Activated CD8-positive, alpha-beta T cell treated with anti-CD3 and anti-CD28 coated beads for 36 hours (primary cell): ENCODE results near the gene OR2T11. TPM values are rescaled to one million over a fixed set of nuclear protein-coding genes. Genes with fewer than 3 reads are reported as not detected.
"Not testable (repeated sequence)": the region's sequence is repeated elsewhere in the genome, so short reads cannot be mapped to it uniquely, and the experiment has no call there.

Experiments
- ATAC-seq: fragments of 200-7000 bp; cut with Tn5 transposase; one replicate; pipeline ENCODE4 v1.10.0; 2021; ENCODE audit warnings: mild to moderate bottlenecking, moderate library complexity
- CTCF ChIA-PET: fragments of 350-600 bp; sonication (Branson Sonifier 250); formaldehyde crosslinking; loops from one replicate; lab custom pipeline; 2021; ENCODE audit warnings: antibody characterized with exemption; lab: Charles Lee
- POLR2A ChIA-PET: fragments of 350-600 bp; sonication (Branson Sonifier 250); formaldehyde crosslinking; loops from one replicate; lab custom pipeline; 2021; ENCODE audit warnings: antibody characterized with exemption; lab: Charles Lee
- DNase-seq: peaks from one replicate; pipeline ENCODE4 v3.0.0-alpha.2; 2020
- H3K27ac Mint-ChIP-seq: one replicate; pipeline ENCODE4 v1.8.0; 2021; ENCODE audit warnings: mild to moderate bottlenecking, mixed read lengths
- H3K27me3 Mint-ChIP-seq: one replicate; pipeline ENCODE4 v1.8.0; 2021; ENCODE audit warnings: mixed read lengths
- H3K36me3 Mint-ChIP-seq: one replicate; pipeline ENCODE4 v1.8.0; 2021; ENCODE audit warnings: low read depth, mixed read lengths
- H3K4me1 Mint-ChIP-seq: one replicate; pipeline ENCODE4 v1.8.0; 2021; ENCODE audit warnings: low read depth, mixed read lengths
- H3K4me3 Mint-ChIP-seq: one replicate; pipeline ENCODE4 v1.8.0; 2021; ENCODE audit warnings: mild to moderate bottlenecking, moderate library complexity, mixed read lengths
- H3K9me3 Mint-ChIP-seq: one replicate; pipeline ENCODE4 v1.8.0; 2021; ENCODE audit warnings: mixed read lengths
- CTCF ChIP-seq: fragments of 200-600 bp; IDR thresholded peaks from one replicate; pipeline ENCODE4 v1.8.0; 2022; ENCODE audit warnings: antibody characterized with exemption, mild to moderate bottlenecking
- intact Hi-C: fragments of 100-400 bp; cut with micrococcal nuclease; formaldehyde crosslinking; loops from one replicate; pipeline ENCODE4 v1.10.0; 2022
- total RNA-seq, 2 experiments: library from RNA; stranded (reverse); gene quantifications; one replicate each; pipeline ENCODE4 v1.2.3, GENCODE V29; 2021

Gene OR2T11
- total RNA-seq, 2 experiments from 2014 or later: not detected

GRCh38 chr1:248641583-248641982, 6.7 kb upstream of the OR2T11 start:
- CTCF ChIA-PET, H3K4me3 Mint-ChIP-seq, H3K36me3 Mint-ChIP-seq, H3K27ac Mint-ChIP-seq, H3K4me1 Mint-ChIP-seq, H3K9me3 Mint-ChIP-seq, H3K27me3 Mint-ChIP-seq, intact Hi-C loops, DNase-seq, ATAC-seq, POLR2A ChIA-PET: not testable (repeated sequence)

GRCh38 chr1:248640906-248641305, 6.0 kb upstream of the OR2T11 start:
- H3K36me3 Mint-ChIP-seq, CTCF ChIA-PET, H3K4me1 Mint-ChIP-seq, POLR2A ChIA-PET, DNase-seq, intact Hi-C loops, H3K9me3 Mint-ChIP-seq, ATAC-seq, H3K27ac Mint-ChIP-seq, H3K27me3 Mint-ChIP-seq, H3K4me3 Mint-ChIP-seq: not testable (repeated sequence)

- H3K36me3 Mint-ChIP-seq, H3K9me3 Mint-ChIP-seq, intact Hi-C loops, H3K27ac Mint-ChIP-seq, H3K4me1 Mint-ChIP-seq, H3K4me3 Mint-ChIP-seq, DNase-seq, CTCF ChIA-PET, H3K27me3 Mint-ChIP-seq, POLR2A ChIA-PET, ATAC-seq: not testable (repeated sequence)
Observed at GRCh38 chr1:248639652-248640051, 4.8 kb upstream of the OR2T11 start.

- H3K27ac Mint-ChIP-seq, H3K4me3 Mint-ChIP-seq, ATAC-seq, intact Hi-C loops, H3K27me3 Mint-ChIP-seq, DNase-seq, POLR2A ChIA-PET, H3K4me1 Mint-ChIP-seq, H3K36me3 Mint-ChIP-seq, CTCF ChIA-PET, H3K9me3 Mint-ChIP-seq: not testable (repeated sequence)
Observed at GRCh38 chr1:248636612-248637011, 1.7 kb upstream of the OR2T11 start.

- Mint-ChIP-seq H3K27ac (no peak overlapping the region), H3K36me3 (no peaks in the 10 kb centered on the region), H3K4me3 (no peak overlapping the region), H3K27me3 (peaks cover 2% of the 10 kb centered on the region), H3K9me3 (no peaks in the 10 kb centered on the region), H3K4me1 (no peaks in the 10 kb centered on the region)
- no peak for ATAC-seq
- no peak for DNase-seq
- ChIA-PET POLR2A (no interaction called here), CTCF (interaction anchor here (1.2 kb wide), 1 partner anchor 9 kb away, joined by 5 read pairs; no protein-coding TSS in a partner anchor)
- no peak for TF ChIP-seq CTCF
- intact Hi-C loops: loop anchor here (5.0 kb wide), 1 partner anchor 174 kb away; no protein-coding TSS in a partner anchor
Observed at GRCh38 chr1:248631354-248632008, 3.4 kb downstream of the OR2T11 start.

- H3K36me3 Mint-ChIP-seq: no peaks in the 10 kb centered on the region
- no peaks in the 10 kb centered on the region for H3K9me3 Mint-ChIP-seq
- intact Hi-C loops: loop anchor here (5.0 kb wide), 1 partner anchor 173 kb away; no protein-coding TSS in a partner anchor
- H3K4me1 Mint-ChIP-seq: no peaks in the 10 kb centered on the region
- H3K27ac Mint-ChIP-seq: no peak overlapping the region
- no peak for DNase-seq
- POLR2A ChIA-PET: no interaction called here
- ATAC-seq: no peak
- no peak overlapping the region for H3K4me3 Mint-ChIP-seq
- H3K27me3 Mint-ChIP-seq: peaks cover 2% of the 10 kb centered on the region
- TF ChIP-seq CTCF: no peak
- CTCF ChIA-PET: interaction anchor here (1.2 kb wide), 1 partner anchor 8 kb away, joined by 5 read pairs; no protein-coding TSS in a partner anchor
Observed at GRCh38 chr1:248630551-248630950, 4.3 kb downstream of the OR2T11 start.
